ENCODE measurements around the gene CLEC4F.
"Not testable (repeated sequence)": the region's sequence is repeated elsewhere in the genome, so short reads cannot be mapped to it uniquely, and the experiment has no call there.

Gene CLEC4F

GRCh38 chr2:70826696-70827350 lies 6.4 kb upstream of the CLEC4F start:
- DNase-seq (ENCODE audit: low read depth in 2 of 2) = no peak

- DNase-seq (ENCODE audit: low read depth in 2 of 2) = no peak
These were observed 2.9 kb upstream of the CLEC4F start for GRCh38 chr2:70823249-70823648.

- no peak for DNase-seq (ENCODE audit: low read depth in 2 of 2)
These were observed 2.4 kb upstream of the CLEC4F start for GRCh38 chr2:70822843-70823242.

- DNase-seq (ENCODE audit: low read depth in 2 of 2) = no peak
These were observed 3.0 kb downstream of the CLEC4F start for GRCh38 chr2:70817284-70817954.

- no peak for DNase-seq (ENCODE audit: low read depth in 2 of 2)
These were observed 3.7 kb downstream of the CLEC4F start for GRCh38 chr2:70816726-70817125.

- no peak for DNase-seq (ENCODE audit: low read depth in 2 of 2)
These were observed 11.1 kb downstream of the CLEC4F start for GRCh38 chr2:70808983-70809958.

- no peak for DNase-seq (ENCODE audit: low read depth in 2 of 2)
These were observed 12.6 kb downstream of the CLEC4F start for GRCh38 chr2:70807828-70808118.

- no peak for DNase-seq (ENCODE audit: low read depth in 2 of 2)
These were observed 13.1 kb downstream of the CLEC4F start for GRCh38 chr2:70807102-70807827.

- DNase-seq (ENCODE audit: low read depth in 2 of 2) = no peak
These were observed 13.8 kb downstream of the CLEC4F start for GRCh38 chr2:70806620-70807019.

- DNase-seq (ENCODE audit: low read depth in 2 of 2) = no peak
These were observed 14.4 kb downstream of the CLEC4F start for GRCh38 chr2:70806013-70806412.

- no peak for DNase-seq (ENCODE audit: low read depth in 2 of 2)
These were observed 18.7 kb downstream of the CLEC4F start for GRCh38 chr2:70801607-70802263.

GRCh38 chr2:70799706-70800105 lies 20.7 kb downstream of the CLEC4F start:
- no peak for DNase-seq (ENCODE audit: low read depth in 2 of 2)

GRCh38 chr2:70797996-70798395 lies 22.4 kb downstream of the CLEC4F start:
- DNase-seq (ENCODE audit: low read depth in 2 of 2) = not testable (repeated sequence)

- no peak for DNase-seq (ENCODE audit: low read depth in 2 of 2)
These were observed 22.9 kb downstream of the CLEC4F start for GRCh38 chr2:70797506-70797905.

- DNase-seq (ENCODE audit: low read depth in 2 of 2) = no peak
These were observed 24.1 kb downstream of the CLEC4F start for GRCh38 chr2:70796262-70796661.

GRCh38 chr2:70795164-70795995 lies 25.0 kb downstream of the CLEC4F start:
- no peak for DNase-seq (ENCODE audit: low read depth in 2 of 2)

GRCh38 chr2:70793450-70793849 lies 26.9 kb downstream of the CLEC4F start:
- no peak for DNase-seq (ENCODE audit: low read depth in 2 of 2)

GRCh38 chr2:70790136-70790828 lies 30.1 kb downstream of the CLEC4F start, which contains the start of gene FIGLA:
Gene FIGLA (minus strand): TSS chr2:70790643. CDS start chr2:70790638, 5 bp downstream.
- DNase-seq (ENCODE audit: low read depth in 2 of 2) = no peak

- peak; percentile 18 to 25 for DNase-seq (ENCODE audit: low read depth in 2 of 2)
These were observed 30.9 kb downstream of the CLEC4F start for GRCh38 chr2:70789304-70790135.
